HepG2 (cell line): Measurements from ENCODE around the gene FGD2. TPM values are rescaled to one million over a fixed set of nuclear protein-coding genes. Genes with fewer than 3 reads are reported as not detected.

Experiments
- AGO1 ChIP-seq: fragments of 200-400 bp; formaldehyde crosslinking; IDR thresholded peaks from 2 replicates; pipeline ENCODE4 v1.6.1; 2017; ENCODE audit warnings: mild to moderate bottlenecking, low read depth, low read length, moderate library complexity; ENCODE audit not compliant: poor library complexity, severe bottlenecking
- ARHGAP35 ChIP-seq: sonication (generic); formaldehyde crosslinking; IDR thresholded peaks from 2 replicates; pipeline ENCODE4 v1.9.0; 2022; ENCODE audit warnings: mild to moderate bottlenecking, inconsistent platforms, moderate library complexity, missing genetic modification reagents, borderline replicate concordance
- ARNT ChIP-seq: fragments of 450-650 bp; IDR thresholded peaks from 2 replicates; pipeline ENCODE4 v1.6.1; 2017
- IKZF4 ChIP-seq: sonication (generic); formaldehyde crosslinking; IDR thresholded peaks from 2 replicates; pipeline ENCODE4 v1.5.1; 2020; ENCODE audit warnings: borderline replicate concordance, mild to moderate bottlenecking, low read depth, missing genetic modification reagents; ENCODE audit errors: not compliant biosample characterization
- IRX3 ChIP-seq: sonication (generic); formaldehyde crosslinking; IDR thresholded peaks from 2 replicates; pipeline ENCODE4 v1.8.1; 2023; ENCODE audit warnings: mild to moderate bottlenecking, low read depth, missing genetic modification reagents, borderline replicate concordance
- KLF13 ChIP-seq: sonication (generic); formaldehyde crosslinking; IDR thresholded peaks from 2 replicates; pipeline ENCODE4 v1.4.0; 2020; ENCODE audit warnings: mild to moderate bottlenecking, missing genetic modification reagents
- NCOA5 ChIP-seq: sonication (generic); formaldehyde crosslinking; IDR thresholded peaks from 2 replicates; pipeline ENCODE4 v1.4.0; 2020; ENCODE audit warnings: missing genetic modification reagents
- PCBP1 ChIP-seq: fragments of 200-400 bp; formaldehyde crosslinking; IDR thresholded peaks from 2 replicates; pipeline ENCODE4 v1.6.1; 2017; ENCODE audit warnings: mild to moderate bottlenecking, low read depth, low read length, borderline replicate concordance
- PHF20 ChIP-seq: sonication (generic); formaldehyde crosslinking; IDR thresholded peaks from 2 replicates; pipeline ENCODE4 v1.5.0; 2020; ENCODE audit warnings: mild to moderate bottlenecking, missing genetic modification reagents
- REXO4 ChIP-seq: sonication (generic); formaldehyde crosslinking; IDR thresholded peaks from 2 replicates; pipeline ENCODE4 v1.8.0; 2022; ENCODE audit warnings: missing genetic modification reagents, mild to moderate bottlenecking, borderline replicate concordance
- SIX1 ChIP-seq: sonication (generic); formaldehyde crosslinking; IDR thresholded peaks from 2 replicates; pipeline ENCODE4 v1.4.0; 2020; ENCODE audit warnings: missing genetic modification reagents, borderline replicate concordance
- SOX6 ChIP-seq, 2 experiments: fragments of 450-650 bp in 1 of 2; sonication (generic) in 1 of 2; formaldehyde crosslinking in 1 of 2; IDR thresholded peaks; 2 replicates each; pipeline versions ENCODE4 v1.4.0 to v1.6.1; 2017 to 2020; ENCODE audit warnings: antibody characterized with exemption in 1 of 2, mild to moderate bottlenecking in 1 of 2, missing genetic modification reagents in 1 of 2
- ZBTB7B ChIP-seq: sonication (generic); formaldehyde crosslinking; IDR thresholded peaks from 2 replicates; pipeline ENCODE4 v1.4.0; 2020; ENCODE audit warnings: missing genetic modification reagents
- ZKSCAN8 ChIP-seq: IDR thresholded peaks from 2 replicates; pipeline ENCODE4 v1.6.1; 2016; ENCODE audit warnings: borderline replicate concordance, missing genetic modification reagents, missing compliant biosample characterization
- ZMYM2 ChIP-seq: sonication (generic); formaldehyde crosslinking; IDR thresholded peaks from 2 replicates; pipeline ENCODE4 v1.8.0; 2022; ENCODE audit warnings: mild to moderate bottlenecking, missing genetic modification reagents
- ZNF12 ChIP-seq: sonication (generic); formaldehyde crosslinking; IDR thresholded peaks from 2 replicates; pipeline ENCODE4 v1.5.0; 2020; ENCODE audit warnings: missing genetic modification reagents
- ZNF333 ChIP-seq: sonication (generic); formaldehyde crosslinking; IDR thresholded peaks from 2 replicates; pipeline ENCODE4 v1.4.0; 2020; ENCODE audit warnings: mild to moderate bottlenecking, missing genetic modification reagents, borderline replicate concordance
- ZNF382 ChIP-seq: sonication (generic); formaldehyde crosslinking; IDR thresholded peaks from 2 replicates; pipeline ENCODE4 v1.5.0; 2020; ENCODE audit warnings: missing genetic modification reagents, mild to moderate bottlenecking, borderline replicate concordance
- ZNF609 ChIP-seq: sonication (generic); formaldehyde crosslinking; IDR thresholded peaks from 2 replicates; pipeline ENCODE4 v1.4.0; 2020; ENCODE audit warnings: mild to moderate bottlenecking, missing genetic modification reagents, borderline replicate concordance
- ZNF660 ChIP-seq: sonication (generic); formaldehyde crosslinking; IDR thresholded peaks from 2 replicates; pipeline ENCODE4 v1.5.1; 2020; ENCODE audit warnings: mild to moderate bottlenecking, low read depth, missing genetic modification reagents, borderline replicate concordance
- ZNF678 ChIP-seq: sonication (generic); formaldehyde crosslinking; IDR thresholded peaks from 2 replicates; pipeline ENCODE4 v1.4.0; 2020; ENCODE audit warnings: mild to moderate bottlenecking, missing genetic modification reagents
- ZNF776 ChIP-seq: sonication (generic); formaldehyde crosslinking; IDR thresholded peaks from 2 replicates; pipeline ENCODE4 v1.4.0; 2020; ENCODE audit warnings: mild to moderate bottlenecking, missing genetic modification reagents
- polyA plus RNA-seq, 8 experiments: library from polyadenylated mRNA; depleted of rRNA in 3 of 8; stranded (reverse) in 7 of 8; unstranded in 1 of 8; fragments of >200 nt; fragmentation: Illumina TruSeq in 4 of 8; extraction: Trizol in 4 of 8; gene quantifications; 2 replicates each; pipeline versions ENCODE4 v1.2.1 to v1.2.3, GENCODE V29; 2011 to 2016; ENCODE audit warnings: low read depth in 4 of 8, missing spikeins in 1 of 8, mixed read lengths in 1 of 8; ENCODE audit not compliant: insufficient read depth in 1 of 8
- total RNA-seq, 5 experiments: library from RNA; depleted of rRNA; stranded (reverse); fragments of >200 nt; fragmentation: Illumina TruSeq; extraction: Trizol; gene quantifications; 2 replicates each; pipeline ENCODE4 v1.2.3, GENCODE V29; 2016; ENCODE audit warnings: low read depth in 1 of 5
- TF ChIP-seq, protein P1 (sequence below), 2 experiments: fragments of 450-650 bp in 1 of 2; sonication (generic) in 1 of 2; formaldehyde crosslinking; IDR thresholded peaks; 2 replicates each; pipeline versions ENCODE4 v1.5.0 to v1.8.0; 2020 to 2022; ENCODE audit warnings: mild to moderate bottlenecking in 1 of 2, missing genetic modification reagents in 1 of 2

FGD2 gene
- total and polyA plus RNA-seq, 2 of the 13 experiments (the other 11 are each of a cell fraction or from before 2014, with no cell fraction given), result not detected

DNA sequence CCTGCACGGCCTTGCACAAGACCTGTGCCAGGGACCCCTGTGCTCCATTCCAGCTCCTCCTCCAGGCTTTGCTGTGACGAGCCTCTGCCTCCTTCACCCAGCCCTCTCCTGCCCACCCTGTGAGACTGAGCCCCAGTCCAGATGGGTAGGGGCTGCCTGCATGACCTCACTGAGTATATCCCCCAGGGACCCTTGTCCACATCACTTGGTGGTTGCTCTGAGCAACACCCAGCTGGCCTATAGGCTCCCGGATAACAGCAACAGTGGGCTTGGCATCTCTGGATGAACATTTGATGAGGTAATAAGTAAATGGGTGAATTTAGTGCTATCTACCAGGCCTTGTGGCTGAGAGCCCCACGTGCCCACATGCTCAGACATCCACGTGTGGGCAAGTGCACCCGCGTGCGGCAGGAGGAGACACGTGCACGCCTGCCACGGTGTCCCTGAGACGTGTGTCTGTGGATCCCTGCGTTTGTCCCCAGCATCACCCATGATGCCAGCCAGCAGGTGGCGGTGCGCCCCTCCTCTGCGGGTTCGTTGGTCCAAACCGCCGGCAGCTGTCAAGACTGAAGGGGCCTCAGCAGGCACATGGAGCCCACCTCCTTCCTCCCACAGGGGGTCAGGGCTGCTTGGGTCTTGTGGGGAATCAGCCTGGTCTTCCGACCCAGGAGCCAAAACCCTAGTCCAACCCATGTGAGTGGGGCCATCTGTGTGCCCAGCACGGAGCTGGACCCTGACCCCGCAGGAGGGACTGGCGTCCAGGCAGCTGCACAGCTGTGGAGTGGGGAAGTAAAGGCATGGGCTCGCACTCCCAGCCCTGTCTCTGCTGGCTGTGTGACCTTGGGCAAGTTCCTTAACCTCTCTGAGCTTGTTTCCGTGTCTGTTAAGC lies 45.9 kb downstream of the FGD2 start (continued):
- TF ChIP-seq IRX3 (CRISPR knock-in tag) (peak; percentile 82; the same call in 1 of the 2 replicates), KLF13 (no peak; the same call in 1 of the 2 replicates), ARNT (no peak), ZKSCAN8 (CRISPR knock-in tag) (peak; percentile 77), NCOA5 (CRISPR knock-in tag) (no peak), ZMYM2 (CRISPR knock-in tag) (peak; percentile 74; the same call in 1 of the 2 replicates), PHF20 (CRISPR knock-in tag) (no peak), ZNF333 (CRISPR knock-in tag) (peak; percentile 57; the same call in 1 of the 2 replicates), ARHGAP35 (peak; percentile 81), ZNF382 (CRISPR knock-in tag) (no peak), ZBTB7B (peak; percentile 93), ZNF660 (no peak), SIX1 (CRISPR knock-in tag) (0 out of 2 replicates have a peak, but pooled peaks have one; percentile 6), AGO1 (no peak), SOX6 (IDR thresholded peaks at IDR 0.05) (no peak), SOX6 (CRISPR knock-in tag; IDR thresholded peaks at IDR 0.05) (peak; percentile 81), ZNF678 (CRISPR knock-in tag) (no peak), REXO4 (CRISPR knock-in tag) (no peak), ZNF609 (CRISPR knock-in tag) (0 out of 2 replicates have a peak, but pooled peaks have one; percentile 34), PCBP1 (0 out of 2 replicates have a peak, but pooled peaks have one; percentile 64), ZNF12 (no peak), ZNF776 (CRISPR knock-in tag) (0 out of 2 replicates have a peak, but pooled peaks have one; percentile 43), IKZF4 (CRISPR knock-in tag) (peak; percentile 53)
- TF ChIP-seq, protein P1, sequence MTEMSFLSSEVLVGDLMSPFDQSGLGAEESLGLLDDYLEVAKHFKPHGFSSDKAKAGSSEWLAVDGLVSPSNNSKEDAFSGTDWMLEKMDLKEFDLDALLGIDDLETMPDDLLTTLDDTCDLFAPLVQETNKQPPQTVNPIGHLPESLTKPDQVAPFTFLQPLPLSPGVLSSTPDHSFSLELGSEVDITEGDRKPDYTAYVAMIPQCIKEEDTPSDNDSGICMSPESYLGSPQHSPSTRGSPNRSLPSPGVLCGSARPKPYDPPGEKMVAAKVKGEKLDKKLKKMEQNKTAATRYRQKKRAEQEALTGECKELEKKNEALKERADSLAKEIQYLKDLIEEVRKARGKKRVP (CRISPR knock-in tag; IDR thresholded peaks at IDR 0.05), result no peak
